Astrocyte of the cerebellum (primary cell): Measurements from ENCODE around the gene MPIG6B.

Source experiments
- DNase-seq: peaks from one replicate; pipeline ENCODE4 v3.0.0-alpha.2; 2011; ENCODE audit warnings: low read depth
- H3K4me3 ChIP-seq: 2 replicates; pipeline ENCODE4 v1.5.1; 2011; ENCODE audit warnings: mild to moderate bottlenecking, low read depth, low read length, moderate library complexity
- in situ Hi-C: cut with HindIII; loops from 2 replicates; pipeline ENCODE4 v1.10.0; 2017; ENCODE audit warnings: low sequenced_read_pairs
- TF ChIP-seq, protein P1 (sequence below): IDR thresholded peaks from 2 replicates; pipeline ENCODE4 v1.5.1; 2012; ENCODE audit warnings: low read length, low read depth, moderate library complexity, mild to moderate bottlenecking; ENCODE audit errors: missing control alignments

Gene MPIG6B

DNA sequence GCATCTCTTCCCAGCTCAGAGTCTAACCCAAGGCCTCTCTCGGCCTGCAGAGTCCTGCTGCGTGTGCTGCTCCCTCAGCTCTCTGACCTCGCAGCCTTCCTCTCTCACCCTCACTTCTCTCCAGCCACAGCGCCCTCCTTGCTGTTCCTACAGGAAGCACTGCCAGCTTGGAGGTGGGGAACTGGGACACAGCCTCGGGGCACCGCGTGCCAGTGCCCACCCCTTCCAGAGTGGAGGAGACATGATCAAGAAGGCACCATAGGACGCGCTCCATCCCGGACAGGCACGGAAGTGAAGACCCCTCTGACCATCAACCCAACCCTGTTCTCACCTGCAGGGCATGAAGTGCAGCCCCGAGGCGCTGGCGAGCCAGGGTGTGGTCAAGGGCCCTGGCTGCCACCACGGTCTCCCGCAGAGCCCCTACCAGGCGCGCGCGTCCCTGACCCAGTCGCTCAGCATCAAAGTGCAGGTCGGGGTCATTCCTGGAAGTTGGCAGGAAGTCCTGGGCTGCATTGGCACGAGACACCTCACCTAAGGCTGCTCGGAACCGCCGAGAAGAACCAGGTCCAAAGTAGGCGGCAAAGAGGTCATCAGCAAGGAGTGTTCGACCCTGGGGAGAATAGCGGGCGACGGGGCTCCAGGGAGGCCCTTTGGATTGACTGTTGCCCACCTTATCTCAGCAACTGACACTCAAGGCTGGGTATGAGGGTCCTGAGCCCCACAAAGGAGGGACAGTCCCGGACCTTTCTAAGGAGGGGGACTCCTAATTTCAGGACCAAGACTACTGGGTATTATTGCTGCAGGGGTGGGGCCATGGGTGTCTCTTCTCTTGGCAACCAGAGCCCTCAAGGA is 52.7 kb downstream of the MPIG6B start:
- no peak overlapping the region for H3K4me3 ChIP-seq

More for the DNA sequence above, 52.7 kb downstream of the MPIG6B start:
- in situ Hi-C loops, result no loop called here
- TF ChIP-seq, protein P1, sequence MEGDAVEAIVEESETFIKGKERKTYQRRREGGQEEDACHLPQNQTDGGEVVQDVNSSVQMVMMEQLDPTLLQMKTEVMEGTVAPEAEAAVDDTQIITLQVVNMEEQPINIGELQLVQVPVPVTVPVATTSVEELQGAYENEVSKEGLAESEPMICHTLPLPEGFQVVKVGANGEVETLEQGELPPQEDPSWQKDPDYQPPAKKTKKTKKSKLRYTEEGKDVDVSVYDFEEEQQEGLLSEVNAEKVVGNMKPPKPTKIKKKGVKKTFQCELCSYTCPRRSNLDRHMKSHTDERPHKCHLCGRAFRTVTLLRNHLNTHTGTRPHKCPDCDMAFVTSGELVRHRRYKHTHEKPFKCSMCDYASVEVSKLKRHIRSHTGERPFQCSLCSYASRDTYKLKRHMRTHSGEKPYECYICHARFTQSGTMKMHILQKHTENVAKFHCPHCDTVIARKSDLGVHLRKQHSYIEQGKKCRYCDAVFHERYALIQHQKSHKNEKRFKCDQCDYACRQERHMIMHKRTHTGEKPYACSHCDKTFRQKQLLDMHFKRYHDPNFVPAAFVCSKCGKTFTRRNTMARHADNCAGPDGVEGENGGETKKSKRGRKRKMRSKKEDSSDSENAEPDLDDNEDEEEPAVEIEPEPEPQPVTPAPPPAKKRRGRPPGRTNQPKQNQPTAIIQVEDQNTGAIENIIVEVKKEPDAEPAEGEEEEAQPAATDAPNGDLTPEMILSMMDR, result no peak
- no peak for DNase-seq
